Peyer's patch (tissue), 4 donors: ENCODE measurements around the gene FLT1. TPM values are rescaled to one million over a fixed set of nuclear protein-coding genes. Genes with fewer than 3 reads are reported as not detected.
A peak's percentile ranks its signal among the peaks of the same experiment; 100 is the strongest.

ENCODE experiments used
- DNase-seq, 3 donors: peaks; one replicate each; pipeline ENCODE4 v3.0.0-alpha.2; 2017 to 2019
- H3K27ac ChIP-seq, 4 donors: fragments of 200-600 bp; sonication (generic); one replicate each; pipeline ENCODE4 v1.5.1; 2016 to 2019
- H3K27me3 ChIP-seq, 2 donors: fragments of 200-600 bp; sonication (generic); one replicate each; pipeline ENCODE4 v1.5.1; 2019
- H3K36me3 ChIP-seq, 3 donors: fragments of 200-600 bp; sonication (generic); one replicate each; pipeline ENCODE4 v1.5.1; 2016 to 2019
- H3K4me1 ChIP-seq, 4 donors: fragments of 200-600 bp; sonication (generic); one replicate each; pipeline ENCODE4 v1.5.1; 2016 to 2019
- H3K4me3 ChIP-seq, 4 donors: fragments of 200-600 bp; sonication (generic); 1 replicate in 3 of 4; 2 replicates in 1 of 4; pipeline ENCODE4 v1.5.1; 2016 to 2019; ENCODE audit warnings: mild to moderate bottlenecking in 1 of 4
- H3K9me3 ChIP-seq, 4 donors: fragments of 200-600 bp; sonication (generic); one replicate each; pipeline ENCODE4 v1.5.1; 2016 to 2019; ENCODE audit warnings: mild to moderate bottlenecking in 1 of 4
- POLR2A ChIP-seq, 2 donors: fragments of 450-650 bp; IDR thresholded peaks; one replicate each; pipeline ENCODE4 v1.5.1; 2017; ENCODE audit warnings: antibody characterized with exemption in 2 of 2, mild to moderate bottlenecking in 2 of 2, moderate library complexity in 2 of 2
- total RNA-seq, 4 donors: library from RNA; depleted of rRNA; stranded (reverse); fragments of >200 nt; gene quantifications; one replicate each; pipeline ENCODE4 v1.1.0, GENCODE V29; 2016
- TF ChIP-seq, protein P1 (sequence below), 6 experiments: fragments of 450-650 bp in 4 of 6; fragments of 200-600 bp in 2 of 6; sonication (generic) in 1 of 6; IDR thresholded peaks; one replicate each; pipeline ENCODE4 v1.5.1; 2017 to 2019; ENCODE audit warnings: antibody characterized with exemption in 6 of 6, mild to moderate bottlenecking in 3 of 6, moderate library complexity in 1 of 6

The FLT1 gene
- total RNA-seq, 4 donors from 2014 or later = 3.0 to 14.0 (median 3.9) TPM

GRCh38 chr13:28532388-28533124 lies 37.6 kb upstream of the FLT1 start:
- Histone ChIP-seq H3K36me3 (no peaks in the 10 kb centered on the region), H3K9me3 (peaks cover 0 to 3% (median 0%) of the 10 kb centered on the region in 4 donors), H3K27ac (peak overlapping the region in 3 of 4 donors; percentile 5 to 72 (median 71)), H3K4me1 (peaks cover 0 to 30% (median 9%) of the 10 kb centered on the region in 4 donors), H3K4me3 (peak overlapping the region; percentile 15 to 65 (median 52)), H3K27me3 (peaks cover 0 to 7% of the 10 kb centered on the region in 2 donors)
- TF ChIP-seq POLR2A (IDR thresholded peaks at IDR 0.05) = no peak
- TF ChIP-seq, protein P1, sequence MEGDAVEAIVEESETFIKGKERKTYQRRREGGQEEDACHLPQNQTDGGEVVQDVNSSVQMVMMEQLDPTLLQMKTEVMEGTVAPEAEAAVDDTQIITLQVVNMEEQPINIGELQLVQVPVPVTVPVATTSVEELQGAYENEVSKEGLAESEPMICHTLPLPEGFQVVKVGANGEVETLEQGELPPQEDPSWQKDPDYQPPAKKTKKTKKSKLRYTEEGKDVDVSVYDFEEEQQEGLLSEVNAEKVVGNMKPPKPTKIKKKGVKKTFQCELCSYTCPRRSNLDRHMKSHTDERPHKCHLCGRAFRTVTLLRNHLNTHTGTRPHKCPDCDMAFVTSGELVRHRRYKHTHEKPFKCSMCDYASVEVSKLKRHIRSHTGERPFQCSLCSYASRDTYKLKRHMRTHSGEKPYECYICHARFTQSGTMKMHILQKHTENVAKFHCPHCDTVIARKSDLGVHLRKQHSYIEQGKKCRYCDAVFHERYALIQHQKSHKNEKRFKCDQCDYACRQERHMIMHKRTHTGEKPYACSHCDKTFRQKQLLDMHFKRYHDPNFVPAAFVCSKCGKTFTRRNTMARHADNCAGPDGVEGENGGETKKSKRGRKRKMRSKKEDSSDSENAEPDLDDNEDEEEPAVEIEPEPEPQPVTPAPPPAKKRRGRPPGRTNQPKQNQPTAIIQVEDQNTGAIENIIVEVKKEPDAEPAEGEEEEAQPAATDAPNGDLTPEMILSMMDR (IDR thresholded peaks at IDR 0.05) = no peak
- peak in 2 of 3 donors; percentile 55 to 61 for DNase-seq

GRCh38 chr13:28531845-28532387 lies 37.0 kb upstream of the FLT1 start:
- H3K27me3 ChIP-seq = peaks cover 0 to 7% of the 10 kb centered on the region in 2 donors
- H3K36me3 ChIP-seq = no peaks in the 10 kb centered on the region
- H3K27ac ChIP-seq = peak overlapping the region in 3 of 4 donors; percentile 5 to 72 (median 71)
- H3K4me1 ChIP-seq = peaks cover 0 to 30% (median 9%) of the 10 kb centered on the region in 4 donors
- peak in 2 of 3 donors; percentile 52 to 56 for DNase-seq
- peaks cover 0 to 3% (median 0%) of the 10 kb centered on the region in 4 donors for H3K9me3 ChIP-seq
- peak overlapping the region in 3 of 4 donors; percentile 39 to 65 (median 64) for H3K4me3 ChIP-seq
- no peak for TF ChIP-seq POLR2A (IDR thresholded peaks at IDR 0.05)
- TF ChIP-seq, protein P1 (IDR thresholded peaks at IDR 0.05) = peak in 1 of 6 experiments; percentile 15

DNA sequence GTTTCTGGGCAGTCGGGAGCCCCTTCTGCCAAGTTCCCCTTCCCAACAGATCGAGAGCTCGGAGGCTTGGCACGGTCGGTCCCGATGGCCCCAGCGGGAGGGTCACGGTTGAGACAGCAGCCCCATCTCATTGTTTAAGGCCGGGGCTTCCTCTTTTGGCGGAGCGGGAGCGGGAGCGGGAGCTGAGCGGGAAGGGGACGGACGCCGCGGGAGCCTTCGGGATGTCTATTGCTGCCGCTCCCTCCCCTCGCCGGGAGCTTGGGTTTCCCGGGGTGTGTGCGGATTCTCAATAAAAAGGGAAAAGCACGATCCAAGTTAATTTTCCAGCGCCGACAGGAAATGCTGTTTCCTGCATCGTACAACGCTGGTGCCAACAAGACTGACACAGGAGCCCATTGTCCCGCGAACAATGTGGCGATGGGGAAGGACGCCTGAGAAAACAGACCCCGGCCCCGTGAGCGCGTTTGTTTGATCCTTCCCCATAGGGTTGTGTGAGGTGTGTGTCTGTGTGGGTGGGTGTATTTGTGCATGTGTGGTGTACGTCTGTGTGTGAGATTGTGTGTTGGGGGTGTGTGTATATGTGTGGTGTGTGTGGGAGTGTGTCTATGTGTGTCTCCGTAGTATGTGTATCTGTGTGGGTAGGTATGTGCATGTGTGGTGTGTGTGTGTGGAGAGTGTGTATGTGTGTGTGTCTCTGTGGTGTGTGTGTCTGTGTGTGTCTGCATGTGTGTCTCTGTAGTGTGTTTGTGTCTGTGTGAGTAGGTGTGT lies 36.3 kb upstream of the FLT1 start:
- H3K4me3 ChIP-seq = peak overlapping the region in 2 of 4 donors; percentile 64 to 65
- no peaks in the 10 kb centered on the region for H3K36me3 ChIP-seq
- peaks cover 0 to 3% (median 0%) of the 10 kb centered on the region in 4 donors for H3K9me3 ChIP-seq
- peaks cover 0 to 30% (median 9%) of the 10 kb centered on the region in 4 donors for H3K4me1 ChIP-seq
- H3K27me3 ChIP-seq = peaks cover 0 to 7% of the 10 kb centered on the region in 2 donors
- peak overlapping the region in 1 of 4 donors; percentile 17 for H3K27ac ChIP-seq
- peak in 1 of 3 donors; percentile 55 for DNase-seq
- TF ChIP-seq, protein P1 (IDR thresholded peaks at IDR 0.05) = no peak
- no peak for TF ChIP-seq POLR2A (IDR thresholded peaks at IDR 0.05)

GRCh38 chr13:28530729-28531076 lies 35.8 kb upstream of the FLT1 start:
- Histone ChIP-seq H3K4me1 (peaks cover 0 to 28% (median 9%) of the 10 kb centered on the region in 4 donors), H3K27me3 (peaks cover 0 to 7% of the 10 kb centered on the region in 2 donors), H3K27ac (peak overlapping the region in 1 of 4 donors; percentile 9), H3K9me3 (peaks cover 0 to 3% (median 0%) of the 10 kb centered on the region in 4 donors), H3K4me3 (peak overlapping the region in 2 of 4 donors; percentile 64 to 65), H3K36me3 (no peaks in the 10 kb centered on the region)
- no peak for DNase-seq
- TF ChIP-seq, protein P1 (IDR thresholded peaks at IDR 0.05) = no peak
- no peak for TF ChIP-seq POLR2A (IDR thresholded peaks at IDR 0.05)

DNA sequence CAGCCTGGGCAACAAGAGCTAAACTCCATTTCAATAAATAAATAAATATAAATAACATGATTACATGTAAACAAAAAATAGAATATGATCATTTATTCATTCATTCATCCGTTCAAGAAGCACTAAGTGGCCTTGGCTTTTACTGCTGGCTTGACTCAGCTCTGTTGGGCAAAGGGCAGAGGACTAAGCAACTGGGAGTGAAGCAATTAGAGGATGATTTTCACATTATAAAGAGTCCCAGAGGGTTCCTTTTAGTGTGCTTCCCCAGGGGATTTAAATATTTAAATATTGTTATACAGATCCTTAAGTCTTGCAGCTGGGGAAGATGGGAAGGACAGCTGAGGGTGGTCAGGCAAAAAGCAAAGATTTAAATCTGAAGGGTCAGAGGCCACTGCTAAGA lies 34.9 kb upstream of the FLT1 start:
- TF ChIP-seq POLR2A (IDR thresholded peaks at IDR 0.05) = no peak
- TF ChIP-seq, protein P1 (IDR thresholded peaks at IDR 0.05) = no peak
- Histone ChIP-seq H3K27ac (peak overlapping the region in 1 of 4 donors; percentile 24), H3K9me3 (peaks cover 0 to 3% (median 0%) of the 10 kb centered on the region in 4 donors), H3K4me3 (no peak overlapping the region), H3K27me3 (peaks cover 0 to 7% of the 10 kb centered on the region in 2 donors), H3K36me3 (no peaks in the 10 kb centered on the region), H3K4me1 (peaks cover 0 to 24% (median 9%) of the 10 kb centered on the region in 4 donors)
- DNase-seq = peak in 1 of 3 donors; percentile 81
